Upper lobe of left lung (tissue), 4 donors: Measurements from ENCODE around the gene HSPB6.

Experiments used
- CTCF ChIP-seq, 6 experiments: fragments of 450-650 bp in 4 of 6; fragments of 200-600 bp in 2 of 6; sonication (generic) in 2 of 6; IDR thresholded peaks; one replicate each; pipeline ENCODE4 v1.5.1; 2016 to 2019; ENCODE audit warnings: antibody characterized with exemption in 6 of 6
- EP300 ChIP-seq, 4 donors: sonication (generic); formaldehyde crosslinking; IDR thresholded peaks; one replicate each; pipeline ENCODE4 v1.5.1; 2017; ENCODE audit warnings: antibody characterized with exemption in 4 of 4, control low read depth in 2 of 4
- POLR2A ChIP-seq, 4 donors: fragments of 450-650 bp; IDR thresholded peaks; one replicate each; pipeline ENCODE4 v1.5.1; 2016 to 2017; ENCODE audit warnings: antibody characterized with exemption in 4 of 4, mild to moderate bottlenecking in 2 of 4
- POLR2AphosphoS5 ChIP-seq, 2 donors: sonication (generic); formaldehyde crosslinking; IDR thresholded peaks; one replicate each; pipeline ENCODE4 v1.5.1; 2017; ENCODE audit warnings: antibody characterized with exemption in 2 of 2

- no peak for TF ChIP-seq EP300 (IDR thresholded peaks at IDR 0.05)
- no peak for TF ChIP-seq CTCF (IDR thresholded peaks at IDR 0.05)
- TF ChIP-seq POLR2A (IDR thresholded peaks at IDR 0.05): no peak
- no peak for TF ChIP-seq POLR2AphosphoS5 (IDR thresholded peaks at IDR 0.05)
Observed at GRCh38 chr19:35712567-35713505, 44.0 kb downstream of the HSPB6 start.
